Endothelial cell of umbilical vein (primary cell): Measurements from ENCODE around the gene DESI2. TPM values are rescaled to one million over a fixed set of nuclear protein-coding genes. Genes with fewer than 3 reads are reported as not detected.

ENCODE experiments used
- BruUV-seq: library from RNA; stranded (reverse); fragments of 400-500 nt; replicated peaks from 2 replicates; lab custom pipeline; 2021; lab: Mats Ljungman, UMichigan
- CTCF ChIA-PET: fragments of 300-600, 350-600 bp; sonication (Branson Sonifier 250); formaldehyde crosslinking; loops from one replicate; lab custom pipeline; 2021; ENCODE audit warnings: antibody characterized with exemption, inconsistent platforms; lab: Charles Lee
- POLR2A ChIA-PET: fragments of 300-600, 350-600 bp; sonication (Branson Sonifier 250); formaldehyde crosslinking; loops from one replicate; lab custom pipeline; 2021; ENCODE audit warnings: antibody characterized with exemption, inconsistent platforms; lab: Charles Lee
- DNase-seq: peaks from one replicate; pipeline ENCODE4 v3.0.0-alpha.2; 2011; ENCODE audit warnings: low read depth, low spot score
- FAIRE-seq: peaks from 2 replicates; lab custom pipeline; 2011; peaks lifted over from hg19 to GRCh38; lab: Jason Lieb, UNC
- H2AFZ ChIP-seq: 2 replicates; pipeline ENCODE4 v1.6.0; 2012; ENCODE audit warnings: low read depth, low read length, control low read depth, inconsistent platforms
- H3K27ac ChIP-seq: 2 replicates; pipeline ENCODE4 v1.5.1; 2011; ENCODE audit warnings: low read depth, mild to moderate bottlenecking, control low read depth, low read length, moderate library complexity; ENCODE audit not compliant: insufficient read depth
- H3K27me3 ChIP-seq, 2 experiments: 2 replicates each; pipeline versions ENCODE4 v1.6.0 to v1.6.1; 2011; ENCODE audit warnings: low read length in 2 of 2, mixed read lengths in 1 of 2; ENCODE audit not compliant: control insufficient read depth in 2 of 2, insufficient read depth in 2 of 2
- H3K36me3 ChIP-seq, 2 experiments: 2 replicates in 1 of 2; 3 replicates in 1 of 2; pipeline ENCODE4 v1.5.1; 2011; ENCODE audit warnings: low read length in 2 of 2, mild to moderate bottlenecking in 1 of 2, moderate library complexity in 1 of 2; ENCODE audit not compliant: control insufficient read depth in 2 of 2, insufficient read depth in 2 of 2; ENCODE audit errors: extremely low read depth in 1 of 2
- H3K4me1 ChIP-seq: 3 replicates; pipeline ENCODE4 v1.5.1; 2011; ENCODE audit warnings: mild to moderate bottlenecking, low read length; ENCODE audit not compliant: control insufficient read depth, insufficient read depth; ENCODE audit errors: extremely low read depth
- H3K4me2 ChIP-seq: 2 replicates; pipeline ENCODE4 v1.6.1; 2011; ENCODE audit warnings: low read length, control low read depth, mixed read lengths; ENCODE audit not compliant: insufficient read depth
- H3K4me3 ChIP-seq, 3 experiments: fragments of 200-600 bp in 1 of 3; sonication (generic), shearing (Covaris generic) in 1 of 3; replicated peaks in 1 of 3; 2 replicates each; pipeline ENCODE4 v1.5.1; 2011 to 2016; ENCODE audit warnings: control low read depth in 3 of 3, low read length in 3 of 3, mild to moderate bottlenecking in 2 of 3, inconsistent platforms in 1 of 3, low read depth in 1 of 3, moderate library complexity in 1 of 3; ENCODE audit not compliant: insufficient read depth in 1 of 3
- H3K79me2 ChIP-seq: 2 replicates; pipeline ENCODE4 v1.6.0; 2012; ENCODE audit warnings: low read length, inconsistent platforms; ENCODE audit not compliant: control insufficient read depth, insufficient read depth
- H3K9ac ChIP-seq: replicated peaks from 2 replicates; pipeline ENCODE3; 2011; ENCODE audit warnings: low read length, control low read depth; ENCODE audit not compliant: insufficient read depth; ENCODE audit errors: extremely low read depth
- H3K9me1 ChIP-seq: replicated peaks from 3 replicates; pipeline ENCODE4 v1.6.0; 2011; ENCODE audit warnings: mild to moderate bottlenecking, low read length; ENCODE audit not compliant: control insufficient read depth, insufficient read depth; ENCODE audit errors: extremely low read depth
- H3K9me3 ChIP-seq: replicated peaks from 2 replicates; pipeline ENCODE4 v1.5.1; 2012; ENCODE audit warnings: low read length, inconsistent platforms; ENCODE audit not compliant: control insufficient read depth, insufficient read depth
- H4K20me1 ChIP-seq: replicated peaks from 2 replicates; pipeline ENCODE3; 2011; ENCODE audit warnings: mild to moderate bottlenecking, low read length; ENCODE audit not compliant: control insufficient read depth, insufficient read depth; ENCODE audit errors: extremely low read depth
- EZH2 ChIP-seq: IDR thresholded peaks from 2 replicates; pipeline ENCODE4 v1.6.1; 2012; ENCODE audit warnings: borderline replicate concordance, low read depth, mild to moderate bottlenecking, moderate library complexity, low read length, inconsistent platforms; ENCODE audit not compliant: severe bottlenecking
- FOS ChIP-seq: IDR thresholded peaks from 2 replicates; pipeline ENCODE4 v1.6.1; 2011; ENCODE audit warnings: mild to moderate bottlenecking, low read length, moderate library complexity, borderline replicate concordance; ENCODE audit not compliant: insufficient read depth
- GATA2 ChIP-seq: IDR thresholded peaks from 2 replicates; pipeline ENCODE4 v1.7.0; 2011; ENCODE audit warnings: low read depth, mild to moderate bottlenecking, moderate library complexity, mixed read lengths, low read length; ENCODE audit not compliant: insufficient read length, insufficient read depth
- JUN ChIP-seq: IDR thresholded peaks from 2 replicates; pipeline ENCODE4 v1.6.1; 2011; ENCODE audit warnings: borderline replicate concordance, low read depth; ENCODE audit not compliant: insufficient read length, insufficient read depth
- MYC ChIP-seq: IDR thresholded peaks from one replicate; pipeline ENCODE4 v1.6.1; 2011; ENCODE audit warnings: mild to moderate bottlenecking, low read depth, low read length
- POLR2A ChIP-seq: IDR thresholded peaks from 2 replicates; pipeline ENCODE4 v1.6.1; 2012; ENCODE audit warnings: low read depth, mild to moderate bottlenecking, control low read depth, low read length
- POLR2AphosphoS5 ChIP-seq: IDR thresholded peaks from 2 replicates; pipeline ENCODE4 v1.6.1; 2012; ENCODE audit warnings: low read depth, mild to moderate bottlenecking, control low read depth, low read length, moderate library complexity; ENCODE audit not compliant: insufficient read depth
- dilution Hi-C: fragments of 300-500 bp; cut with MboI; formaldehyde crosslinking; loops from one replicate; pipeline ENCODE4 v1.15.0; 2019; ENCODE audit warnings: low sequenced_read_pairs; ENCODE audit not compliant: extremely low pct_ligation_motif_present
- intact Hi-C: fragments of 100-400 bp; cut with micrococcal nuclease; formaldehyde crosslinking; loops from one replicate; pipeline ENCODE4 v1.10.0; 2022
- polyA plus RNA-seq, 4 experiments: library from polyadenylated mRNA; depleted of rRNA in 3 of 4; stranded (reverse) in 3 of 4; unstranded in 1 of 4; fragments of >200 nt; gene quantifications; 2 replicates each; pipeline versions ENCODE4 v1.2.1 to v1.2.3, GENCODE V29; 2011 to 2012; ENCODE audit warnings: missing spikeins in 1 of 4
- total RNA-seq: library from RNA; stranded (reverse); gene quantifications from 2 replicates; pipeline ENCODE4 v1.2.3, GENCODE V29; 2021
- TF ChIP-seq, protein P1 (sequence below): IDR thresholded peaks from 2 replicates; pipeline ENCODE4 v1.6.1; 2011; ENCODE audit not compliant: insufficient read depth, insufficient read length
- TF ChIP-seq, protein P2 (sequence below), 2 donors: IDR thresholded peaks; 1 replicate in 1 of 2; 2 replicates in 1 of 2; pipeline ENCODE4 v1.5.1; 2011; ENCODE audit warnings: low read length in 2 of 2, mild to moderate bottlenecking in 2 of 2, moderate library complexity in 2 of 2, control low read depth in 1 of 2, inconsistent platforms in 1 of 2, low read depth in 1 of 2; ENCODE audit not compliant: insufficient read depth in 1 of 2; ENCODE audit errors: extremely low read depth in 1 of 2

Gene DESI2
- total and polyA plus RNA-seq, 2 donors (not counting 3 experiments of a cell fraction or from before 2014, with no cell fraction given) = 22.9 to 37.2 TPM

DNA sequence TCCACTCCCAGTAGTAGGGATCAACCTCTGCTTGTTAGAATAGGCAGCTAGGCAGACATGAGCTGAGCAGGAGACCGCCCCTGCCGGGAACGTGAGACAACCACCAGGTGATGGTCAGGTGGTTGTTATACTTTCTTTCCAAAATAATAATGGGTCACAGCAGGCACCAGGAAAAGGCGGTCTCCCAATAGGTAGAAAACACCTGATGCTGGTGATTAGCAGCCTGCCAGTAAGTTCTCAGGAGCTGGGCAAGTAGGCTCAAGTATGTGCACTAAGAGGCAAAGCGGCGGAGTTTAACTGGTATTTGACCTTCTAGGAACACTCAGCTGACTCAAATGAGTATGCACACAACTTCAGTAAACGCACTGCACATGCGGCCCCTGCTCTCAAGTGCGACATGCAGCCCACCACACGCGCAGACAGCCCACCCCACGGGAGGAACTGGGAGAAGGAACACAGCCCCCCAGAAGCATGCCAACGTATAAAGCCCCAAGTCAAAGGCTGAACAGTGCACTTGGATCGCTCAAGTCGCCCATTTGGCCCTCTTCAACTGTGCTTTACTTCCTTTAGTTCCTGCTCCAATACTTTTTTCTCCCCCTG is 80.0 kb downstream of the DESI2 start:
- no peak for FAIRE-seq
- Histone ChIP-seq H3K4me1 (peaks cover 8% of the 10 kb centered on the region), H3K9me3 (no peaks in the 10 kb centered on the region), H4K20me1 (no peaks in the 10 kb centered on the region), H3K27ac (no peak overlapping the region), H3K4me2 (no peak overlapping the region), H3K4me3 (no peak overlapping the region), H3K9ac (no peak overlapping the region), H2AFZ (no peak overlapping the region), H3K36me3 (no peaks in the 10 kb centered on the region), H3K9me1 (no peaks in the 10 kb centered on the region), H3K79me2 (no peaks in the 10 kb centered on the region), H3K27me3 (no peaks in the 10 kb centered on the region)
- no peak for DNase-seq
- ChIA-PET CTCF (no interaction called here), POLR2A (no interaction called here)
- TF ChIP-seq POLR2AphosphoS5 (no peak), POLR2A (no peak), JUN (no peak), FOS (no peak), EZH2 (no peak), MYC (no peak), GATA2 (no peak)
- TF ChIP-seq, protein P1, sequence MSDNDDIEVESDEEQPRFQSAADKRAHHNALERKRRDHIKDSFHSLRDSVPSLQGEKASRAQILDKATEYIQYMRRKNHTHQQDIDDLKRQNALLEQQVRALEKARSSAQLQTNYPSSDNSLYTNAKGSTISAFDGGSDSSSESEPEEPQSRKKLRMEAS = no peak
- TF ChIP-seq, protein P2, sequence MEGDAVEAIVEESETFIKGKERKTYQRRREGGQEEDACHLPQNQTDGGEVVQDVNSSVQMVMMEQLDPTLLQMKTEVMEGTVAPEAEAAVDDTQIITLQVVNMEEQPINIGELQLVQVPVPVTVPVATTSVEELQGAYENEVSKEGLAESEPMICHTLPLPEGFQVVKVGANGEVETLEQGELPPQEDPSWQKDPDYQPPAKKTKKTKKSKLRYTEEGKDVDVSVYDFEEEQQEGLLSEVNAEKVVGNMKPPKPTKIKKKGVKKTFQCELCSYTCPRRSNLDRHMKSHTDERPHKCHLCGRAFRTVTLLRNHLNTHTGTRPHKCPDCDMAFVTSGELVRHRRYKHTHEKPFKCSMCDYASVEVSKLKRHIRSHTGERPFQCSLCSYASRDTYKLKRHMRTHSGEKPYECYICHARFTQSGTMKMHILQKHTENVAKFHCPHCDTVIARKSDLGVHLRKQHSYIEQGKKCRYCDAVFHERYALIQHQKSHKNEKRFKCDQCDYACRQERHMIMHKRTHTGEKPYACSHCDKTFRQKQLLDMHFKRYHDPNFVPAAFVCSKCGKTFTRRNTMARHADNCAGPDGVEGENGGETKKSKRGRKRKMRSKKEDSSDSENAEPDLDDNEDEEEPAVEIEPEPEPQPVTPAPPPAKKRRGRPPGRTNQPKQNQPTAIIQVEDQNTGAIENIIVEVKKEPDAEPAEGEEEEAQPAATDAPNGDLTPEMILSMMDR (IDR thresholded peaks at IDR 0.05; ENCODE audit: extremely low read depth in 1 of 2, insufficient read depth in 1 of 2, low read depth in 1 of 2, low read length in 2 of 2) = no peak
- dilution Hi-C loops (no loop called here), intact Hi-C loops (loop anchor here (5.0 kb wide), 1 partner anchor 131 kb away; no protein-coding TSS in a partner anchor)
- BruUV-seq = no TSS peak
